Activated T-cell treated with anti-CD3 and anti-CD28 coated beads, Interleukin-2, amount 50 U/mL, for 1 hour (primary cell): ENCODE measurements around the gene GRN.
A peak's percentile ranks its signal among the peaks of the same experiment; 100 is the strongest.
"Not testable (repeated sequence)": the region's sequence is repeated elsewhere in the genome, so short reads cannot be mapped to it uniquely, and the experiment has no call there.

ENCODE experiments used
- DNase-seq: peaks from one replicate; pipeline ENCODE4 v3.0.0-alpha.2; 2020

The GRN gene

DNA sequence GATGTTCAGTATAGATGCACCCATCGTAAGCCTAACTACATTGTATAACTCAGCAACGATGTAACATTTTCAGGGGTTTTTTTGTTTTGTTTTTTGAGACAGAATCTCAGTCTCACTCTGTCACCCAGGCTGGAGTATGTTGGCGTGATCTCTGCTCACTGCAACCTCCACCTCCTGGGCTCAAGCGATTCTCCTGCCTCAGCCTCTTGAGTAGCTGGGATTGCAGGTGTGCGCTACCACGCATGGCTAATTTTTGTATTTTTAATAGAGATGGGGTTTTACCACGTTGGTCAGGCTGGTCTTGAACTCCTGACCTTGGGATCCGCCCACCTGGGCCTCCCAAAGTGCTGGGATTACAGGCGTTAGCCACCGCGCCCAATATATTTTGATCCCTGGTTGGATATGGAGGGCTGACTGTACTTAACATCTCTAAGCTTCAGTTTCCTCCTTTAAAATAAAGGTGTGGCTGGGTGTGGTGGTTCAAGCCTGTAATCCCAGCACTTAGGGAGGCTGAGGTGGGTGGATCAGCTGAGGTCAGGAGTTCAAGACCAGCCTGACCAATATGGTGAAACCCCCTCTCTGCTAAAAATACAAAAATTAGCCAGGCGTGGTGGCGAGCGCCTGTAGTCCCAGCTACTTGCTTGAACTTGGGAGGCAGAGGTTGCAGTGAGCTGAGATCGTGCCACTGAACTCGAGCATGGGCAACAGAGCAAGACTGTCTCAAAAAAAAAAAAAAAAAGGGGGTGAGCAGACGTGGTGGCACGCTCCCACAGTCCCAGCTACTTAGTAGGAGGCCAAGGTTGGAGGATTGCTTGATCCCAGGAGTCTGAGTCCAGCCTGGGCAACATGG, 2.3 kb downstream of the GRN start:
- not testable (repeated sequence) for DNase-seq

DNA sequence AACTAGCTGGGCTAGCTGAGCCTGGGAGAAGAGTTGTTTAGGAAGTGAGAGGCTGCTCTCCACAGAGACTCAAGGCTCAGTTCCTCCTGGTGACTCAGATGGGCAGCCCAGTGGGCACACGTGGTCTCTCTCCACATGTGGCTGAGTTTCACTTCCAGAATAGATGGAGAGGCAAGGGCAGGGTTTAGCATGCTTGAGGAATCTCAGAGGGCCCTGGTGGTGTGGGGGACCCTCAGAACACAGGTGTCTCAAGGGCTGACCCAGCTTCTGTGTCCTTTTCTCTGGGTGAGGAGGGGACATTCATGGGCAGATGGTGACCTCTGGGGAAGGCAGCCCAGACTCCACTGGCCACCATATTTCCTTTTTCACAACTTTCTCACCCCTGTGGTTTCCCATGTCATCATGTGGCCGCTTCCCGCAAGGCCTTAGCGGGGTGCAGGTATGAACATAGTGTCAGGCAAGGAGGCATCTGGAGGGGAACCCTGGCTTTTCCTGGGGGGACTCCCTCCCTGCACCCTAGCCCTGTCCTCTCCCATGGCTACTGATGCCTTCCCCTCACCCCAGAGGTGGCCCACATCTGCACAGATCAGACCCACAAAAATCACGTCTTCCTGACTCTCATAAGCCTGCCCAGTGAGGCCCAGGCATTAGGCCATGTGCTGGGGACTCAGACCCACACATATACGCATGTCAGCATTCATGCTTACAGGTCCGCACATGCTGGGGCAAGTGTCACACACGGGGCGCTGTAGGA, 3.3 kb downstream of the GRN start:
- no peak for DNase-seq

DNA sequence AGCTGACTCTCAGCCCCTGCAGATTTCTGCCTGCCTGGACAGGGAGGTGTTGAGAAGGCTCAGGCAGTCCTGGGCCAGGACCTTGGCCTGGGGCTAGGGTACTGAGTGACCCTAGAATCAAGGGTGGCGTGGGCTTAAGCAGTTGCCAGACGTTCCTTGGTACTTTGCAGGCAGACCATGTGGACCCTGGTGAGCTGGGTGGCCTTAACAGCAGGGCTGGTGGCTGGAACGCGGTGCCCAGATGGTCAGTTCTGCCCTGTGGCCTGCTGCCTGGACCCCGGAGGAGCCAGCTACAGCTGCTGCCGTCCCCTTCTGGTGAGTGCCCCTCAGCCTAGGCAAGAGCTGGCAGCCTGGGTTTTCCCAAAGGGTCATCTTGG, 3.9 kb downstream of the GRN start:
- DNase-seq, result no peak

DNA sequence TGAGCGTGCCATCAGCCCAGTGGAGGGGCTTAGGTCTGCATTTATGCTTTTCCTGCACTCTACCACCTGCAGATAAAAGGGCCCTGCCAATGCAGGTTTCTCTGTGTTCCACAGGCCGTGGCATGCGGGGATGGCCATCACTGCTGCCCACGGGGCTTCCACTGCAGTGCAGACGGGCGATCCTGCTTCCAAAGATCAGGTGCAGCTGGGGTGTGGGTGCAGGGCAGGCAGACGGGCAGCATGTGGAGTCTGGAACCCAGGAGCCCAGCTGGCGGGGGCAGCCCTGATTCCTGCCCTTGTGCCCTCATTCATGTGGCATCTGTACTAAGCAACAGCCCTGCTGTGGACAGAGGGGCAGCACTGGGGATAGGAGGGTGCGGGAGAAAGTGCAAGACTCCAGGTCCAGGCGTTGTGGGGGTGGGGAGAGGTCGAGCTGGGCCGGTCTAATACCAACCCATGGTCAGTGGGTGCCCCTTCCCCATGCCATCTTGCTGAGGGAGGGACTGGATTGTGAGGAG, 4.5 kb downstream of the GRN start:
- no peak for DNase-seq

DNA sequence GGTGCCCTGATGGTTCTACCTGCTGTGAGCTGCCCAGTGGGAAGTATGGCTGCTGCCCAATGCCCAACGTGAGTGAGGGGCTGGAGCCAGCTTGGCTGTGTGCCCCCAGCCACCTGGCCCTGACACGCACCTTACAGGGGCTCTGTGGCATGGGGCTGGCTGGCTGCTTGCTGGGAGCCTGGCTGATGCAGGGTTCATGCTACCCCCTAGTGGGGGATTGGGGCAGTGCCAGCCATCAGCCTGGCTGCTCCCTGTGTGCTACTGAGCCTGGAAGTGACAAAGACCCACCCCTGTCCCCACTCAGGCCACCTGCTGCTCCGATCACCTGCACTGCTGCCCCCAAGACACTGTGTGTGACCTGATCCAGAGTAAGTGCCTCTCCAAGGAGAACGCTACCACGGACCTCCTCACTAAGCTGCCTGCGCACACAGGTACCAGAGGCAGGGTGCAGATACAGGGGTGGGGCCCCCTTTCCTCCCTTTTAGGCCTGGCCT, 5.7 kb downstream of the GRN start:
- peak; percentile 80 for DNase-seq

DNA sequence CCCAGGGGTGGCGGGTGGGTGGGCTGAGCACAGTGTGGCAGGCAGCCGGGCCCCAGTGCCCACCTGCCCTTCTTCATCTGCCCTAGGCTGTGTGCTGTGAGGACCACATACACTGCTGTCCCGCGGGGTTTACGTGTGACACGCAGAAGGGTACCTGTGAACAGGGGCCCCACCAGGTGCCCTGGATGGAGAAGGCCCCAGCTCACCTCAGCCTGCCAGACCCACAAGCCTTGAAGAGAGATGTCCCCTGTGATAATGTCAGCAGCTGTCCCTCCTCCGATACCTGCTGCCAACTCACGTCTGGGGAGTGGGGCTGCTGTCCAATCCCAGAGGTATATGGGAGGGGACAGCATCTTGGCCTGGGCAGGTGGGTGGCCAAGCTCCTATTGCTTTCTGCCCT, 6.4 kb downstream of the GRN start:
- no peak for DNase-seq

DNA sequence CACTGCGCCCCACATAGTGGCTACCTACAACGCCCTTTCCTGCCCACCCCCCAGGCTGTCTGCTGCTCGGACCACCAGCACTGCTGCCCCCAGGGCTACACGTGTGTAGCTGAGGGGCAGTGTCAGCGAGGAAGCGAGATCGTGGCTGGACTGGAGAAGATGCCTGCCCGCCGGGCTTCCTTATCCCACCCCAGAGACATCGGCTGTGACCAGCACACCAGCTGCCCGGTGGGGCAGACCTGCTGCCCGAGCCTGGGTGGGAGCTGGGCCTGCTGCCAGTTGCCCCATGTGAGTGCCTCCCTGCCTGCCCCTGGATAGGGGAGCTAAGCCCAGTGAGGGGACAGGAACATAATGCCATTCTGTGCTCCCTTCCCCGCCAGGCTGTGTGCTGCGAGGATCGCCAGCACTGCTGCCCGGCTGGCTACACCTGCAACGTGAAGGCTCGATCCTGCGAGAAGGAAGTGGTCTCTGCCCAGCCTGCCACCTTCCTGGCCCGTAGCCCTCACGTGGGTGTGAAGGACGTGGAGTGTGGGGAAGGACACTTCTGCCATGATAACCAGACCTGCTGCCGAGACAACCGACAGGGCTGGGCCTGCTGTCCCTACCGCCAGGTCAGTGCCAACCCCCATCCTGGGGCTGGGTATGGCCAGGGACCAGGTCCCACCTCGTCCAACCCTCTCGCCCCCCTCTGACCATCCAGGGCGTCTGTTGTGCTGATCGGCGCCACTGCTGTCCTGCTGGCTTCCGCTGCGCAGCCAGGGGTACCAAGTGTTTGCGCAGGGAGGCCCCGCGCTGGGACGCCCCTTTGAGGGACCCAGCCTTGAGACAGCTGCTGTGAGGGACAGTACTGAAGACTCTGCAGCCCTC, 7.1 kb downstream of the GRN start:
- DNase-seq, result no peak

DNA sequence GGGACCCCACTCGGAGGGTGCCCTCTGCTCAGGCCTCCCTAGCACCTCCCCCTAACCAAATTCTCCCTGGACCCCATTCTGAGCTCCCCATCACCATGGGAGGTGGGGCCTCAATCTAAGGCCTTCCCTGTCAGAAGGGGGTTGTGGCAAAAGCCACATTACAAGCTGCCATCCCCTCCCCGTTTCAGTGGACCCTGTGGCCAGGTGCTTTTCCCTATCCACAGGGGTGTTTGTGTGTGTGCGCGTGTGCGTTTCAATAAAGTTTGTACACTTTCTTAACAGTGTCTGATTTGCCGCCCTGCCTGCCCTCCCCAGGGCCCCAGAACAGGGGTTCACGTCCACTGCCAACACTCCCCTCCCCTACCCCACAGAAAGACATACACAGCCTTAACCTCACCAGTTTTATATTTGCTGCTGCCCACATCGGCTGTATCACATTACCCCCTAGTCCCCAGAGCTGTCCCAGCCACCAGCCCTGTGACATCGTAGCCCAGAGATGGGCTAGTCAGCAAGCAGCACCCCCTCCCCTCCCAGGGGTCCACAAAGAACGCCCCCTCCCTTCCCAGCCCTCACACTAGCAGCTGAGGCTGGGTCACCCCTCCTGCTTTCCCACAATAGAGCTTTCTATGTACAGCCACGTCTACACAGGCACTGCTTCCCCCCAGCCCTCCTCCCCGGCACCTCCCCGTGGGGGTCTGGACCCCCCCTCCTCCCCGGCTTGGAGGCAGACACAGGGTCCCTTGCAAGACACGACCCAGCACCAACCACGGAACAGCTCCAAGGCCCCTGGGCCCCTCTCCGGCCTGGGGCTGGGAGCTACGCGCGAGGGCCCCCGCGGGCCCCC, 7.9 kb downstream of the GRN start:
- no peak for DNase-seq

DNA sequence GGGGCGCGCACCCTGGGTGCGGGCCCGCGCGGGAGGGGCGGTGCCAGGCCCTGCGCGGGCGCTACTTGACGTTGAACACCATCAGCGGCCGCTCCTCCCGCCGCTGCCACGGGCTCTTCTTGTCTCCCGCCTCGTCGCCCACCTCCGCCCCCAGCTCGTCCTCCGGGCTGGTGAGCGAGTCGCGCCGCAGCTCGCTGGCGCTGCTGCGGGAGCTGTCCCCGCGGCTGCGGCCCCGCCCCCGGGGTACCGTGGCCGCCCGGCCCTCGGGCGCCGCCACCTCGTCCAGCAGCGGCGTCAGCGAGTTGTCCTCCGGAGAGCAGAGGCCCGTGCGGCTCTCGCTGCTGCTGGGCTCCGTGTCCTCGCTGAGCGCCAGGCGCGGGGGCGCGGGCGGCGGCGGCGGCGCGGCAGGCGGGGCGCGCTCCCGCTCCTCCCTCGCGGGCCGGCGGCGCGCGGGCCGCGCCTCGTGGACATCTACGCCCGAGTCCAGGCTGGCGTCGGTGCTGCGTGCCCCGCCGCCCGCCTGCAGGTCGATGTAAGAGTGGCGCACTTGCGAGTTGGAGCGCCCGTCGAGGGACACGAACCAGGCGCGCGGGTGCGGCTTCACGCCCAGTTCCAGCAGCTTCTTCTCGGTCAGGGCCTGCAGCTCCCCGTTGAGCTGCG, 8.7 kb downstream of the GRN start:
- DNase-seq, result peak; percentile 51

DNA sequence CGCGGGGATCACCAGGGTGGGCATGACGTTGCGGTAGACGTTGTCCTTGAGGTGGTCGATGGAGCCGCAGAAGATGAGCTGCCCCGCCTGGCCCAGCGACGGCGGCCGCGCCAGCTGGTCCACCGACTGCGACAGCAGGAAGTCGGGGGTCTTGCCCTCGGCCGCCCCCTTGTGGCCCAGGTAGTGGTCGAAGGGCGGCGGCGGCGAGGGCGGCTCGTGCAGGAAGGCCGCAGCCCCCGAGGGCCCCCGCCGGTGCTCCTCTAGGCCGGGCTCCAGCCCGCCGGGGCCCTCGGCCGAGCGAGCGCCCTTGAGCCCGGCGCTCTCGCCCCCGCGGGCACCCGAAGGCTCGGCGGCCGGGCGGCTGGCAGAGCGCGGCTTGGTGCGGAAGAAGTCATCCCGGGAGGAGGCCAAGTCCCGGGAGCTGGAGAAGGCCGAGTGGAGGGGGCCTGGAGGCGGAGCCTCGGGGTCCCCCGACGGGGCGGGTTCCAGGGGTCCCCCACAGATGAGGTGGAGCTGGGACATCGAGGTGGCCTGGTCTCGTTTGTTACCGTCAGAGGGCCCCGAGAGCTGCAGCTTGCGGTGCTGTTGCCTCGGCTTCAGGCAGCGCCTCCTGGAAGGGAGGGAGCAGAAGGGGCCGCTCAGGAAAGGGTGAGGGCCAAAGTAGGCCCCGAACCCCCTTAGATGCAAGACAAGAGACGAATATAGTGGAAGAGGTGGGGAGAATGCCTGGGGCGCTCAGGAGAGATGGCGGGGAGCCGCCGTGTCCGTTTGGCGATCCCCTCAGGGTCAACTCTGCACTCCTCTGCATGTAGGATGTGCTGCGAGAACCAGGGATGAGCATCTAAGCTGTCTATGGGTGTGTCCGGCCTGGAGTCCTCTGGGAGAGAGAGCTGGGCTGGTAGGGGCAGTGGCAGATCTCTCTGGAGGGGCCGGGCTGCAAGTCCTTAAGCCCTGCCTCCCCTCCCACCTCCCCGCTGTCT, 9.8 kb downstream of the GRN start:
- DNase-seq, result peak; percentile 68

DNA sequence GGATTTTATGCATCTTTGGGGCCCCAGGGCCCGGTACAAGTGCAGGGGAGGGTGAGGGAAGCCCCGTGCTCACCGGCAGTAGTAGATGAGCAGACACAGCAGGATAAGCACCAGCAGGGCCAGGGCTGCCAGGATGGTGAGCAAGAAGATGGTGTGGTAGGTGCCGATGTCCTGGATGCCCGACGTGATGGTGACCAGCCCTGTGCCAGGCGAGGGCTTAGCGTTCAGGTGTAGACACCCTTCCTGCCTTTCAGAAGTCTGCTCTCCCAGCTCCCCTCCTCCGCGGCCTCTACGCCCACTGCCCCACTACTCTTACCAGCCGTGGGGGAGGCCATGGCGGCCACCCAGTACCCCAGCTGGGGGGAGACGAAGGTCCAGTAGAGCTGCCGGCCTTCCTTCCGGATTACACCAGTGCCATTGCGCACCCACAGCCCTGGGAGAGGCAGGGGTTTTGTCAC, 10.6 kb downstream of the GRN start:
- DNase-seq, result no peak

DNA sequence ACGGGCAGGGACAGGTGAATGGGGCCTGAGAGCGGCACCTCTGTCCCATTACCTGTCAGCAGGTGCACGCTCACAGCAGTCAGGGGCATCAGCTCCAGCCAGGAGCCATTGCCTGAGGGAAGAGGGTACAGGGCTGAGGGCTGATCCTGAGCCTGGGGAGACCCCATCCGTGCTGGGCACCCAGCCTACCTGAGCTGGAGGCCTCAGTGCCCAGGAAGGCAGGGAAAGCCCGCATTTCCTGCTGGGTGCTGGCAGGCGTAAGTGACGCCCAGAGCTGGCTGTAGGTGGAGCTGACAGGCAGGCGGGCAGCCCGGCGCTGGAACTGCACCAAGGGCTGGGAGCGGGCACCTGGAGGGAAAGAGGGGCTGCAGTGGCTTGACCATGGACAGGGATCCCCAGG, 11.1 kb downstream of the GRN start:
- no peak for DNase-seq

DNA sequence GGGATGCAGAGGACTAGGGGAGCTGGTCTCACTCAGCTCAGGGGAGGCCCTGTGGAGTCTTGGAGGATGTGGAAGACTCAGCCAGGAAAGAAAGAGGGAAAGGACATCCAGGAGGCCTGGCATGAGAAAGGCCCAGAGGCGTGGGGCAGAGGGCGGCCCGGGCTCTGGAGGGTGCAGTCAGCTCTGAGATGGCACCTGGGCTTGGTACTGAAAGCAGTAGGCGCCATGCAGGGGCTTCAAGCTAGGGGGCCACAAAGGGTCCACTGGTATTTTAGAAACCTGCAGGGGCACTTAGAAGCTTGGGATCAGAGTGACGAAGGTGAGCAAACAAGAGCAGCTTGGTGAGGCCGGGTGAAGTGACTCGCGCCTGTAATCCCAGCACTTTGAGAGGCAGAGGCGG, 13.0 kb downstream of the GRN start:
- DNase-seq, result no peak

DNA sequence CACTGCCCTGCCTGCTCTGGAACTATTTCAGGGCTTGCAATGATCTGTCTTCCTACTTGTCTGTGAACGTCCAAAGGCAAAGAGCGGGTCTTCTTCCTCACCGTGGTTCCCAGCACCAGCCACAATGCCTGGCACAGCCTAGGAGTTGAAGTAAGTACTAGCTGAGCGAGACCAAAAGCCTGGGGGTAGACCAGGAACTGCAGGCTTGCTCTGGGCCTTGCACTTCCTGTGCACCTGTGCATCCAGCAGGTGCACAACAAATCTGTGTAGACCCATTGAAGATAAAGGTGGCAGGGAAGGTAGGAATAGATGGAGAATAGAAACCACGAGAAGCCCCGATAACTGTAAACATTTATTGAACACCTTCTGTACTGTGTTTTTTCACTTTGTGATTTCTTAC, 13.9 kb downstream of the GRN start:
- DNase-seq, result no peak

DNA sequence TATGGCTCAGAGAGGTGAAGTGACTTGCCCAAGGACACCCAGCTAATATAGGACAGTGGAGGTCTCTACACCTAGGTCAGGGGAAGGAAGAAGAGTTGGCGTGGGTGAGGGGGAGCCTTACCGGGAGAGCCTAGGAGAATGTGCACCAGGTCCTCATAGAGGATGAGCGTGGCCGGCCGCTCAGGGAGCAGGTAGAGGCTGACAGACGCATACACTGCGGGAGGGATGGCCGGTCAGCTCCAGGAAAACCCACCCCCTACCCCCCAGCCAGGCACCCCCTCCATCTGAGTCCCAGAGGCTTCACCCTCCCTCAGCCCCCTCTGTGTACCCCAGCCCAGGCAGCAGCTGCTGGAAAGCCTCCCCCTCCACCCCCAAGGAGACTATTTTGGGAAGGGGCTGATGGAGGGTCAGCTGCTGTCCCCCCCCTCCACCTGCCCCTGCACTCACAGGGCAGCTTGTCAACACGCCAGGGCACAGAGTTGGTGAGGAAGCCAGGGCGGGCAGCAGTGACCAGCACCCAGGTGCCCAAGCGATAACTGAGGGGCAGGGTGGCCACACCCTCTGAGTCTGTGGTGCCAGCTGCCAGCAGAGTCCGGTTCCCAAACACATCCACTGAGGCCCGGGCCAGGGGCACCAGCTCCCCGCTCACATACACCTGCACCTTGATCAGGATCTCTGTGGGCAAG, 14.5 kb downstream of the GRN start:
- no peak for DNase-seq

DNA sequence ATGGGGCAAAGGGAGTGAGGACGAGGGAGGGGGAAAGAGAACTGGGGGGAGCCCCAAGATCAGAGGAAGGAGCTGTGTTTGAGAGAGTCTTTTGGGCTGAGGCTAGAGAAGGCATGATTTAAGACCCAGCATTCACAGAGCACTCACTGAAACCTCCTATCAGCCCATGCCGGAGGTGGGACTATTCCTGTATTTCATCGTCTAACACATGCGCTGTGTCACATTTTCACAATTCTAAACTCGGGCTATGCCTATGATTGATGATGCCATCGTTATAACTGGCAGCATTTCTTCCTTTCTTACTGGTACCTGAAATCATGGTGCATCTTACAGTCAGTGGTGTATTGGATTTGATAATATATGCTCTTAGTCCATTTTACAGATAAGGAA, 15.0 kb downstream of the GRN start:
- DNase-seq, result no peak

DNA sequence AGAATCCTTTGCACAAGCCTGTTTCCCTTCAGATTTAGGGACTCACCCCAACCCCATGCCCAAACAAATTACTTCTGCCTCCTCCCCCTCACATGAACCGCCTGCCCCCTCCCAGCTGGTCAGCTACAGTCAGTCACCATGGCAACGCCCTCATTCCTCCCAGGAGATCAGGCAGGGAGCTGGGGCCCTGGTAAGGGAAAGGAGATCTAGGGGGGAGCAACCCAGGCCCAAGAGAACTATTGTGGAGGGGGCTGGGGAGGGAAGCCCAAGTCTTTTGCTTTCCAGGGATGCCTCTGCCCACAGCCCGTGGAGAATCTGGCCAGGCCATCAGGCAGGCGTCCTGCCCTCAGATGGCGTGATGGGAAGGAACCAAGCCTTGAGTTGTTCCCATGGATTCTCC, 15.7 kb downstream of the GRN start:
- no peak for DNase-seq

DNA sequence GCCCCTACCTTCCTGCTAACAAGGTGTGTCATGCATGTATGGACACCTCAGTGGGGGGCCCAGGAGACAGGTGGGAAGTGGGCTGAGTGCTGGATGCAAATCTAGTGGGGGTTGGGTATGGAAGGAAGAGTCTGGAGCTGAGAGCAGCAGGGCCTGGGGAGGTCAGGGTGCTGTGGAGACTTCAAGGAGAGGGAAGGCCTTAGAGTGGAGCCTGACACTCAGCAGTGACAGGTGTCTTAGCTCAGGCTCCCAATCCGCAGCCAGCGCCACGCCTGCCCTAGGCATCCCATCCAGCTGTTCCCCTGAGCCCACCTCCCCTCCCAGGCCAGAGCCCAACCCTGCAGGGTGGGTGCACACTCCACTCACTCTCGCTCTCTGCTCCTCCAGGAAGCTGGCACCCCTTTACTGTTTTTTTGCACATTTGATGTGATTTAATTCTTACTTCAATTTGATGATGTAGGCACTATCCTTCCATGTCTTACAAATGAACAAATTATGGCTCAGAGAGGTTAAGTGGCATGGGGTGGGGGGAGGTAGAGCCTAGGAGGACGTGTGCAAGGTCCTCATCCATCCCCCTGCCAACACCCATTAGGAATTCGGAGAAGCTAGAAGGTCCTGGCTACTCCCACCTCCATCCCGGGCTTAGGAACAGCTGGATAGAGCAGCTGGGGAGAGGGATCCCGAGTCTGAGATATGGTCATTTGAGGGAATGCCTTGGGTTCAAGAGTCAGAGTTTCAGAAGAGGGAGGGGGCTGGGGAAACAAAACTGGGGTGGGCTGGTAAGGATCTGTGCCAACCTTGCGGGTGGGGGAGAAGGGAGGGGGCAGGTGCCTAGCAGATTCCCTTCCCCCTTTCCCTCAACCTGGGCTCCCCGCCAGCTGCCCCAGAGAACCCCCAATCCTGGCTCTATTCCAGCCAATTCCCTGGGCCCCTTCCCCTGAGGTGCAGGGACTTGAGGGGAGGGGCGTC, 16.5 kb downstream of the GRN start:
- DNase-seq, result no peak
